D341Med (cell line): ENCODE measurements around the gene GSTA3.
"Not testable (repeated sequence)": the region's sequence is repeated elsewhere in the genome, so short reads cannot be mapped to it uniquely, and the experiment has no call there.

Experiments
- DNase-seq: peaks from one replicate; pipeline ENCODE4 v3.0.0; 2012; ENCODE audit warnings: low spot score

Gene GSTA3

GRCh38 chr6:52909531-52909930 is at the start of gene GSTA3:
GSTA3 (minus strand) TSS chr6:52909698; CDS start chr6:52905834, 3,864 bp downstream.
- DNase-seq: no peak

- DNase-seq: no peak
Observed at GRCh38 chr6:52958546-52959255, 49.2 kb upstream of the GSTA3 start.

GRCh38 chr6:52955871-52956270 is 46.4 kb upstream of the GSTA3 start:
- no peak for DNase-seq

- no peak for DNase-seq
Observed at GRCh38 chr6:52953911-52954839, 44.7 kb upstream of the GSTA3 start.

GRCh38 chr6:52946306-52946705 is 36.8 kb upstream of the GSTA3 start:
- no peak for DNase-seq

- not testable (repeated sequence) for DNase-seq
Observed at GRCh38 chr6:52942821-52943220, 33.3 kb upstream of the GSTA3 start.

GRCh38 chr6:52942221-52942620 is 32.7 kb upstream of the GSTA3 start:
- no peak for DNase-seq

- no peak for DNase-seq
Observed at GRCh38 chr6:52937908-52938307, 28.4 kb upstream of the GSTA3 start.

GRCh38 chr6:52933778-52934177 is 24.3 kb upstream of the GSTA3 start:
- no peak for DNase-seq

- no peak for DNase-seq
Observed at GRCh38 chr6:52931351-52931750, 21.9 kb upstream of the GSTA3 start.

GRCh38 chr6:52929321-52930164 is 20.0 kb upstream of the GSTA3 start:
- no peak for DNase-seq

- DNase-seq: no peak
Observed at GRCh38 chr6:52927451-52927850, 18.0 kb upstream of the GSTA3 start.

- no peak for DNase-seq
Observed at GRCh38 chr6:52925919-52926792, 16.7 kb upstream of the GSTA3 start.

- no peak for DNase-seq
Observed at GRCh38 chr6:52925042-52925441, 15.5 kb upstream of the GSTA3 start.

- DNase-seq: not testable (repeated sequence)
Observed at GRCh38 chr6:52923689-52924088, 14.2 kb upstream of the GSTA3 start.

- no peak for DNase-seq
Observed at GRCh38 chr6:52922161-52922560, 12.7 kb upstream of the GSTA3 start.

- no peak for DNase-seq
Observed at GRCh38 chr6:52921743-52922142, 12.2 kb upstream of the GSTA3 start.

- not testable (repeated sequence) for DNase-seq
Observed at GRCh38 chr6:52919511-52919910, 10.0 kb upstream of the GSTA3 start.

- not testable (repeated sequence) for DNase-seq
Observed at GRCh38 chr6:52918771-52919170, 9.3 kb upstream of the GSTA3 start.

- DNase-seq: not testable (repeated sequence)
Observed at GRCh38 chr6:52918027-52918686, 8.7 kb upstream of the GSTA3 start.

GRCh38 chr6:52914516-52914915 is 5.0 kb upstream of the GSTA3 start:
- no peak for DNase-seq
